HG03066 (cell line): ENCODE results near the gene HDAC9.

Experiments
- ATAC-seq: cut with Tn5 transposase; IDR thresholded peaks from one replicate; pipeline ENCODE4 v1.9.1; 2021; ENCODE audit warnings: low read depth; ENCODE audit not compliant: unreplicated experiment

Gene HDAC9

DNA sequence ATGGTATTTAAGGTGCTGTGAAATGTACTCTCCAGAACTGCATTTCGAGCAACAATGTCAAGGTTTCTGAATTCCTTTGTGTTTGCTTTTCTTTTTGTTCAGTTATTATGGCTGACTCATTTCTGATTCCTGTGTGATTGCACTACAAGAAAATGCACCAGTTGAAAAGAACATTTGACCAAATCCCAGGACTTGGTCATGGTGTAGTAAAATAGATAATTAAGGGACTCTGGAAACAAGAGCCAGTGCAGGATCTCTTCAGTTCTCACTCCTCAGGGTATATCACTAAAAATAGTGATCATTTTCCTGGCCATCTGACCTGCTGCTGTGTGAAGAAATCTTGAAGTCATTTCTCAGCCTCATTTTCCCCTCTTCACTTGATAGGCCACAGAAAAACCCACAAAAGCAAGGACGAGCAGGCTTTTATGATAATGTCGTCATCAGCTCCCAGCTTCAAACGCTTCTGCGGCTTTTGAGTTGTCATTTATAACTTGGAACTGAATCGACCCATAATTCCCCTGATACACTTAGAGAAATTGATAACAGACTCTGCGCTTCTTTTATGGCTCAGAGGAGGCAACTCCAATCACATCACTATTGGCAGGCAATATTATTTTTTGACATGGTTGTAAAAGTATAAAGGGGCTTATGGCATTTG is 274.7 kb downstream of the HDAC9 start:
- no peak for ATAC-seq

- no peak for ATAC-seq
These were observed 275.3 kb downstream of the HDAC9 start for GRCh38 chr7:18770822-18771221.

DNA sequence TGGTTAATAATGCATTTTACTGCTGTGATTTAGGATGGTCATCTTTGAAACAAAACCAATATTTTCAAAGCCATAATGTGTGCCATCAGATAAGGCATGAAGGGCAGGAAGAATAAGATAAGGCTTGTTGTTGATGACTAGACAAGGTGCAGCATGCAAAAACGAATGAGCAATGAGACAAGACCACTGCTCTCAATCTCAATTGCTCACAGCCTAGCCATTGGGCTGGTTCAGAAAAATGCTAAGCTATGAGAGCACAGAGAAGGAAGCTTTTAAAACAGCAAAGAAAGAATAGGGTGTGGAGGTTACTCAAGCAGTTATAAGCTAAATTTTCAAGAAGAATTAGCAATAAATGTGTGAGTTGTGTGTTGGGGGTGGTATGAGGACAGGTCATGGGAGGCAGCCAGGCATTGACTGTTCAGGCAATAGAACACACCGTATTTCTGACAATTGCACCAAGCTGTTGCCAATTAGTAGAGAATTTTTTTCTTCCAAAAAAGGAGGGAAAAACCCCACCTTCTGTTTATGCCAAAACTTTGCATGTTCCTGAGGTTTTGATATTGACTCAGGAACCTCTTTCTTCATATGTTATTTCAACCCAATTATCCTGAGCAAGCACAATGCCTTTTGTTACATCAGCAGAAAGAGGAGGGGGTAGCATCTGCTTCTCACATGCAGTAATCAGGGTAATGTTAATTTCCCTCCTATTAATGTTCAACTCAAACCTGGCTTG is 276.5 kb downstream of the HDAC9 start:
- no peak for ATAC-seq

GRCh38 chr7:18772567-18772965 is 277.0 kb downstream of the HDAC9 start:
- no peak for ATAC-seq

DNA sequence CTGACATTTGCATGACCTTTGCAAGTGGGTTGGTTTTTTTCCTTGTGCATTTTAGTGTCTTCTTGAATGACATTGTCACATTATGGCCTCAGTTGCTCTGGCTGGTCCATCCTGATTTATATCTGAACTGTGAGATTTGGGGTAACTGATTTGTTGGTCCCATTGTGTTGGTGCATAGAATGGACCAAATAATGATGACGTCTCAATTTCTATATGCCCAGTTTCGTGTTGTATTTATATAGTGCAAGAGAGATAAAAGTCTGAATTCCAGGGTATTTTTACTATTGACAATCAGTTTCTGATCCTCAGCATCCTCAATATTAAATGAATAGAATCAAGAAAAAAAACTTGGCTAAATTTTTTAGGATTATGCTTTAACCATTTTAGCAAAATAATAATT is 281.8 kb downstream of the HDAC9 start:
- no peak for ATAC-seq

- ATAC-seq, result no peak
These were observed 283.0 kb downstream of the HDAC9 start for GRCh38 chr7:18778594-18778993.

- ATAC-seq, result no peak
These were observed 284.7 kb downstream of the HDAC9 start for GRCh38 chr7:18780266-18780665.

DNA sequence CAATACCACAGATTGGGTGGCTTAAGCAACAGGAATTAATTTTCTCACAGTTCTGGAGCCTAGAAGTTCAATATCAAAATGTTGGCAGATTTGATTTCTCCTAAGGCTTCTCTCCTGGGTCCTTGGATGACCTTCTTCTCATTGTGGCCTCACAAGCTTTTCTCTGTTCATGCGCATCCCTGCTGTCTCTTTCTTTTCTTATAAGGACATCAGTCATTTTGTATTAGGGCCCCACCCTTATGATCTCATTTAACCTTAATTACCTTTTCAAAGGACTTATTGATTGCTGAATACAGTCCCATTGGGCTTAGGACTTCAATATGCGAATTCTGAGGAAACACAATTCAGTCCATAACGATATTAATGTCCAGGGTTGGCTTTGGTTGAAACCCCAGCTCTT is 285.4 kb downstream of the HDAC9 start:
- ATAC-seq, result no peak

- ATAC-seq, result no peak
These were observed 290.7 kb downstream of the HDAC9 start for GRCh38 chr7:18786196-18786727.

GRCh38 chr7:18786796-18787195 is 291.2 kb downstream of the HDAC9 start:
- no peak for ATAC-seq

GRCh38 chr7:18788026-18788425 is 292.5 kb downstream of the HDAC9 start:
- no peak for ATAC-seq

- no peak for ATAC-seq
These were observed 297.5 kb downstream of the HDAC9 start for GRCh38 chr7:18792871-18793595.

GRCh38 chr7:18796216-18796615 is 300.7 kb downstream of the HDAC9 start:
- ATAC-seq, result no peak

GRCh38 chr7:18798088-18798906 is 302.7 kb downstream of the HDAC9 start:
- ATAC-seq, result no peak

DNA sequence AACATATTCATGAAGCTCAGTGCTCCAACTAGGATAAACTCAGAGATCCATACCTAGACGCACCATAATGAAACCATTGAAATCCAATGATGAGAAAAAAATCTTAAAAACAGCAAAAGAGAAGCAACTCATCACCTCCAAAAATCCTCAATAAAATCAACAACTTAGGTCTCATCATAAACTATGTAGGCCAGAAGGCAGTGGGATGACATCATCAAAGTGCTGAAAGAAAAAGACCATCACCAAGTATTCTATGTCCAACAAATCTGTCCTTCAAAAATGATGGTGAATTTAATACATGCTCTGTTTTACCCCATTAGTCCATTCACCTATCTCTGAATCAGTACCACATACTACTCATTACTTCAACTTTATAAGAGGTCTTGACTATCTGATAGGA is 304.4 kb downstream of the HDAC9 start:
- no peak for ATAC-seq

- no peak for ATAC-seq
These were observed 308.4 kb downstream of the HDAC9 start for GRCh38 chr7:18803923-18804322.

DNA sequence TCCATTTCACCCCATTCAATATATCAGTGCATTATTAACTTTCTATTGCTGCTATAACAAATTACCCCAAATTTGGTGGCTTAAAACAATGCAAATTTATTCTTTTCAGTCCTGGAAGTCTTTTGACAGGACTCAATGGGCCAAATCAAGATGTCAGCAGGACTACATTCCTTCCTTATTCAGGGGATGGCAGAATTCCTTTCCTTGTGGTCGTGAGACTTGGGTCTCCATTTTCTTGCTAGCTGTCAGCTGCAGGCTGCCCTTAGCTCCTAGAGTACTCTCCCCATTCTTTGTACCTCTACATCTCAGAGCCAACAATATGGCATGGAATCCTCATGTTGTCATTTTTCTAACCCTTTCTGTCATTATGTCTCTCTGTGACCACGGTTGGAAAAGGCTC is 310.6 kb downstream of the HDAC9 start:
- ATAC-seq, result no peak

DNA sequence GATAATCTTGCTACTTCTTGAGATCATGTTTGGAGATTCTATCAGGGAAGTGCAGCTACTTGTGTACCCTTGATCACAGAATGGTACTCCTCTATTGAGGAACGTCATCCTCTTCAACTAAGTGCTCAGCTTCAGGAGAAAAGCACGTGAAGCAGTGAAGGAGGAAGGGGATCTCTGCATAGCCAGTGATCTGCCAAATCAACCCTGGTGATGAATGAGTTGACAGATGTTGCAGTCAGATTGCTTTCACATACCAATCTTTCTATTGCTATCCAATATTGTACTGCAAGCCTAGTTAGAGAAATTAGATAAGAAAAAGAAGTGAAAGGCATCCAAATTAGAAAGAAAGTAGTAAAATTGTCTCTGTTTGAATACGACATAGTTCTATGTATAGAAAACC is 312.5 kb downstream of the HDAC9 start:
- ATAC-seq, result no peak

GRCh38 chr7:18815261-18815960 is 319.9 kb downstream of the HDAC9 start:
- no peak for ATAC-seq

GRCh38 chr7:18820981-18821380 is 325.4 kb downstream of the HDAC9 start:
- ATAC-seq, result no peak
